NCI-H146 (cell line): ENCODE results near the gene YWHAH.
"Not testable (repeated sequence)": the region's sequence is repeated elsewhere in the genome, so short reads cannot be mapped to it uniquely, and the experiment has no call there.

ENCODE experiments used
- DNase-seq: peaks from one replicate; lab custom pipeline; 2025; lab: John Stamatoyannopoulos, UW

YWHAH gene

GRCh38 chr22:31981976-31982375 is 37.6 kb downstream of the YWHAH start:
- DNase-seq, result not testable (repeated sequence)

- DNase-seq, result no peak
These were observed 39.7 kb downstream of the YWHAH start for GRCh38 chr22:31983911-31984656.

GRCh38 chr22:31987218-31987617 is 42.9 kb downstream of the YWHAH start:
- no peak for DNase-seq

- no peak for DNase-seq
These were observed 46.9 kb downstream of the YWHAH start for GRCh38 chr22:31991102-31991839.

- no peak for DNase-seq
These were observed 50.7 kb downstream of the YWHAH start for GRCh38 chr22:31995046-31995445.

GRCh38 chr22:31995807-31996206 is 51.5 kb downstream of the YWHAH start:
- no peak for DNase-seq

- DNase-seq, result no peak
These were observed 54.5 kb downstream of the YWHAH start for GRCh38 chr22:31998784-31999385.

- DNase-seq, result no peak
These were observed 55.8 kb downstream of the YWHAH start for GRCh38 chr22:32000181-32000580.

GRCh38 chr22:32005453-32005852 is 61.1 kb downstream of the YWHAH start:
- DNase-seq, result no peak
